ENCODE results near the gene RBSN. TPM values are rescaled to one million over a fixed set of nuclear protein-coding genes. Genes with fewer than 3 reads are reported as not detected.
A peak's percentile ranks its signal among the peaks of the same experiment; 100 is the strongest.

The RBSN gene
- total and polyA plus RNA-seq, 7 experiments from 2014 or later: 20.5 to 54.4 (median 39.0) TPM

GRCh38 chr3:15069441-15069840, 29.5 kb downstream of the RBSN start:
- H3K9me3 ChIP-seq (ENCODE audit: control insufficient read depth in 2 of 3, low read length in 3 of 3): no peaks in the 10 kb centered on the region
- Mint-ChIP-seq H3K9me3 (no peaks in the 10 kb centered on the region), H3K4me1 (peaks cover under 1 to 18% (median 11%) of the 10 kb centered on the region in 7 donors), H3K4me3 (no peak overlapping the region), H3K27ac (no peak overlapping the region), H3K36me3 (peaks cover 4 to 20% (median 15%) of the 10 kb centered on the region in 5 donors), H3K27me3 (no peaks in the 10 kb centered on the region)
- no peak for DNase-seq
- no peak overlapping the region for H3K4me3 ChIP-seq (ENCODE audit: low read length)
- H3K36me3 ChIP-seq (ENCODE audit: control insufficient read depth in 2 of 3, insufficient read depth in 3 of 3, low read length in 3 of 3): peaks cover 0 to 43% (median 7%) of the 10 kb centered on the region in 3 experiments
- H3K27me3 ChIP-seq (ENCODE audit: control insufficient read depth in 2 of 2, insufficient read depth in 2 of 2, low read length in 2 of 2): no peaks in the 10 kb centered on the region
- CTCF ChIA-PET: no interaction called here
- H3K27ac ChIP-seq (ENCODE audit: low read depth, low read length): no peak overlapping the region
- ATAC-seq: no peak
- POLR2A ChIA-PET: interaction anchor here (1.3 kb wide), 1 partner anchor 30 kb away, joined by 4 read pairs; the partner anchor contains the start of gene RBSN
- peaks cover 0 to 4% of the 10 kb centered on the region in 2 donors for H3K4me1 ChIP-seq (ENCODE audit: control insufficient read depth in 2 of 2, insufficient read depth in 2 of 2, low read length in 2 of 2)
- intact Hi-C loops (cut with micrococcal nuclease): loop anchor here in 1 of 2 donors (10.0 kb wide), 1 partner anchor 1645 kb away; the partner anchor contains the start of gene NUP210

GRCh38 chr3:15066467-15066866, 32.5 kb downstream of the RBSN start:
- peak overlapping the region in 2 of 9 donors; percentile 1 to 8 for H3K27ac Mint-ChIP-seq
- H3K4me3 ChIP-seq (ENCODE audit: low read length): no peak overlapping the region

GRCh38 chr3:15065550-15066007, 33.4 kb downstream of the RBSN start:
- H3K4me3 ChIP-seq (ENCODE audit: low read length): peak overlapping the region; percentile 86
- no peak for ATAC-seq
- CTCF ChIA-PET: interaction anchor here (0.6 to 2.5 kb wide), 2 partner anchors 14 to 180 kb away, joined by 3 to 14 read pairs; no protein-coding TSS in a partner anchor

More at GRCh38 chr3:15066467-15066866, 32.5 kb downstream of the RBSN start:
- no peak overlapping the region for H3K27ac ChIP-seq (ENCODE audit: low read depth, low read length)
- Mint-ChIP-seq H3K4me3 (peak overlapping the region in 9 of 10 donors; percentile 0 to 95 (median 56)), H3K36me3 (peaks cover 4 to 13% (median 6%) of the 10 kb centered on the region in 5 donors), H3K4me1 (peaks cover 16 to 31% (median 23%) of the 10 kb centered on the region in 7 donors), H3K9me3 (no peaks in the 10 kb centered on the region), H3K27me3 (no peaks in the 10 kb centered on the region)
- ChIA-PET CTCF (no interaction called here), POLR2A (interaction anchor here (0.7 to 1.2 kb wide), 3 partner anchors 33 to 120 kb away, joined by 3 to 5 read pairs (median 3); partner anchors contain the start of gene RBSN)
- ATAC-seq (no peak), DNase-seq (no peak)
- peaks cover 0 to 16% (median 0%) of the 10 kb centered on the region in 3 experiments for H3K36me3 ChIP-seq (ENCODE audit: control insufficient read depth in 2 of 3, insufficient read depth in 3 of 3, low read length in 3 of 3)
- intact Hi-C loops (cut with micrococcal nuclease): loop anchor here in 1 of 2 donors (10.0 kb wide), 1 partner anchor 1642 kb away; the partner anchor contains the start of gene NUP210
- H3K4me1 ChIP-seq (ENCODE audit: control insufficient read depth in 2 of 2, insufficient read depth in 2 of 2, low read length in 2 of 2): peaks cover 7 to 14% of the 10 kb centered on the region in 2 donors
- H3K27me3 ChIP-seq (ENCODE audit: control insufficient read depth in 2 of 2, insufficient read depth in 2 of 2, low read length in 2 of 2): no peaks in the 10 kb centered on the region
- no peaks in the 10 kb centered on the region for H3K9me3 ChIP-seq (ENCODE audit: control insufficient read depth in 2 of 3, low read length in 3 of 3)

GRCh38 chr3:15064835-15065549, 34.0 kb downstream of the RBSN start, which contains the start of gene MRPS25:
MRPS25 (minus strand) TSS chr3:15065315; CDS start chr3:15065194, 121 bp downstream.
- Histone ChIP-seq H3K27me3 (ENCODE audit: control insufficient read depth in 2 of 2, insufficient read depth in 2 of 2, low read length in 2 of 2) (no peaks in the 10 kb centered on the region), H3K4me3 (ENCODE audit: low read length) (peak within 1 kb of the TSS; percentile 86), H3K4me1 (ENCODE audit: control insufficient read depth in 2 of 2, insufficient read depth in 2 of 2, low read length in 2 of 2) (peaks cover 7 to 14% of the 10 kb centered on the region in 2 donors), H3K27ac (ENCODE audit: low read depth, low read length) (peak within 1 kb of the TSS; percentile 87), H3K36me3 (ENCODE audit: control insufficient read depth in 2 of 3, insufficient read depth in 3 of 3, low read length in 3 of 3) (peaks cover 0 to 6% (median 0%) of the 10 kb centered on the region in 3 experiments), H3K9me3 (ENCODE audit: control insufficient read depth in 2 of 3, low read length in 3 of 3) (no peaks in the 10 kb centered on the region)
- ChIA-PET POLR2A (interaction anchor here (0.5 to 1.6 kb wide), 16 partner anchors 10 to 537 kb away, joined by 3 to 23 read pairs (median 4); partner anchors contain the start of genes BTD, CAPN7, CCDC174 and HACL1), CTCF (interaction anchor here (2.5 kb wide), 1 partner anchor 14 kb away, joined by 14 read pairs; no protein-coding TSS in a partner anchor)
- Mint-ChIP-seq H3K27ac (peak within 1 kb of the TSS; percentile 87 to 99 (median 94)), H3K4me3 (peak within 1 kb of the TSS; percentile 94 to 98 (median 96)), H3K36me3 (peaks cover 0 to 10% (median 0%) of the 10 kb centered on the region in 5 donors), H3K4me1 (peaks cover 16 to 29% (median 22%) of the 10 kb centered on the region in 7 donors), H3K27me3 (no peaks in the 10 kb centered on the region), H3K9me3 (no peaks in the 10 kb centered on the region)
- ATAC-seq (peak; percentile 99), DNase-seq (peak; percentile 80 to 90 (median 87))
- intact Hi-C loops (cut with micrococcal nuclease): loop anchor here (1.0 to 10.0 kb wide), 10 partner anchors 14 to 1640 kb away; partner anchors contain the start of genes CCDC174 (in 2 of the 2), RBSN (in 2 of the 2), BTD (in 1 of the 2) and CHCHD4 (in 1 of the 2)

More at GRCh38 chr3:15065550-15066007, 33.4 kb downstream of the RBSN start:
- Mint-ChIP-seq H3K9me3 (no peaks in the 10 kb centered on the region), H3K27me3 (no peaks in the 10 kb centered on the region), H3K4me1 (peaks cover 16 to 34% (median 23%) of the 10 kb centered on the region in 7 donors), H3K36me3 (peaks cover 3 to 13% (median 4%) of the 10 kb centered on the region in 5 donors), H3K27ac (peak overlapping the region in 8 of 9 donors; percentile 87 to 99 (median 94)), H3K4me3 (peak overlapping the region; percentile 94 to 98 (median 96))
- Histone ChIP-seq H3K27me3 (ENCODE audit: control insufficient read depth in 2 of 2, insufficient read depth in 2 of 2, low read length in 2 of 2) (no peaks in the 10 kb centered on the region), H3K27ac (ENCODE audit: low read depth, low read length) (no peak overlapping the region), H3K9me3 (ENCODE audit: control insufficient read depth in 2 of 3, low read length in 3 of 3) (no peaks in the 10 kb centered on the region), H3K36me3 (ENCODE audit: control insufficient read depth in 2 of 3, insufficient read depth in 3 of 3, low read length in 3 of 3) (peaks cover 0 to 11% (median 0%) of the 10 kb centered on the region in 3 experiments), H3K4me1 (ENCODE audit: control insufficient read depth in 2 of 2, insufficient read depth in 2 of 2, low read length in 2 of 2) (peaks cover 7 to 14% of the 10 kb centered on the region in 2 donors)
- intact Hi-C loops (cut with micrococcal nuclease): loop anchor here (1.0 to 10.0 kb wide), 10 partner anchors 14 to 1641 kb away; partner anchors contain the start of genes CCDC174 (in 2 of the 2), RBSN (in 2 of the 2), BTD (in 1 of the 2) and CHCHD4 (in 1 of the 2)
- POLR2A ChIA-PET: interaction anchor here (0.5 to 1.6 kb wide), 14 partner anchors 10 to 536 kb away, joined by 3 to 23 read pairs (median 4); partner anchors contain the start of genes BTD, CAPN7, CCDC174 and HACL1
- DNase-seq: no peak

- Mint-ChIP-seq H3K27ac (peak overlapping the region in 8 of 9 donors; percentile 82 to 96 (median 91)), H3K4me1 (peaks cover 16 to 31% (median 25%) of the 10 kb centered on the region in 7 donors), H3K4me3 (peak overlapping the region; percentile 94 to 98 (median 96)), H3K27me3 (no peaks in the 10 kb centered on the region), H3K9me3 (no peaks in the 10 kb centered on the region), H3K36me3 (peaks cover 0 to 11% (median 0%) of the 10 kb centered on the region in 5 donors)
- DNase-seq: peak in 7 of 9 donors; percentile 7 to 45 (median 19)
- no peaks in the 10 kb centered on the region for H3K9me3 ChIP-seq (ENCODE audit: control insufficient read depth in 2 of 3, low read length in 3 of 3)
- peak; percentile 8 for ATAC-seq
- no peaks in the 10 kb centered on the region for H3K27me3 ChIP-seq (ENCODE audit: control insufficient read depth in 2 of 2, insufficient read depth in 2 of 2, low read length in 2 of 2)
- peaks cover 0 to 5% (median 0%) of the 10 kb centered on the region in 3 experiments for H3K36me3 ChIP-seq (ENCODE audit: control insufficient read depth in 2 of 3, insufficient read depth in 3 of 3, low read length in 3 of 3)
- ChIA-PET CTCF (interaction anchor here (2.5 kb wide), 1 partner anchor 13 kb away, joined by 14 read pairs; no protein-coding TSS in a partner anchor), POLR2A (interaction anchor here (0.9 to 1.6 kb wide), 12 partner anchors 9 to 537 kb away, joined by 3 to 23 read pairs (median 4); partner anchors contain the start of genes BTD, CAPN7, HACL1 and RBSN)
- peak overlapping the region; percentile 87 for H3K27ac ChIP-seq (ENCODE audit: low read depth, low read length)
- peaks cover 7 to 14% of the 10 kb centered on the region in 2 donors for H3K4me1 ChIP-seq (ENCODE audit: control insufficient read depth in 2 of 2, insufficient read depth in 2 of 2, low read length in 2 of 2)
- peak overlapping the region; percentile 86 for H3K4me3 ChIP-seq (ENCODE audit: low read length)
- intact Hi-C loops (cut with micrococcal nuclease): loop anchor here (2.0 to 10.0 kb wide), 2 partner anchors 14 to 1640 kb away; partner anchors contain the start of gene NUP210 (in 1 of the 2)
Measured at GRCh38 chr3:15064299-15064834, 34.6 kb downstream of the RBSN start.

Data from naive thymus-derived CD4-positive, alpha-beta T cell (primary cell).